OCI-LY3 (cell line): ENCODE data around the gene SDK2.

Experiments
- EZH2phosphoT487 ChIP-seq: fragments of 200-600 bp; shearing (Covaris generic); IDR thresholded peaks from 2 replicates; pipeline ENCODE4 v1.6.1; 2018; ENCODE audit warnings: antibody characterized with exemption, mixed run types, low read depth
- TF ChIP-seq, protein P1 (sequence below): fragments of 200-600, 300-600 bp; sonication (generic); IDR thresholded peaks from 2 replicates; pipeline ENCODE4 v1.5.1; 2014; ENCODE audit warnings: antibody characterized with exemption, low read length, low read depth

DNA sequence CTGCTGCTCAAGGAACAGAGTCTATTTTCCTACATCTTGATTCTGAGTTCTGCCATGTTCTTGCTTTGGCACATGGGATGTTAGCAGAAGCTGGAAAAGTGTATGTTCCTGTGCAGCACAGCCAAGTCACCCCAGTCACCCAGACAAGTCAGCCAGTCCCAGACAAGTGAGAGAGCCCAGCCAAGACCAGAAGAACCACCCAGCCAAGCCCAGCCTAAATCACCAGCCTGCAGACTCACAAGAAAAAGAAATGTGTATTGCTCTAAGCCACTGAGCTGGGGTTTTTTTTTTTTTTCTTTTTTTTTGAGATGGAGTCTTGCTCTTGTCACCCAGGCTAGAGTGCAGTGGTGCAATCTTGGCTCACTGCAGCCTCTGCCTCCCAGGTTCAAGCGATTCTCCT, 191.2 kb downstream of the SDK2 start:
- TF ChIP-seq, protein P1, sequence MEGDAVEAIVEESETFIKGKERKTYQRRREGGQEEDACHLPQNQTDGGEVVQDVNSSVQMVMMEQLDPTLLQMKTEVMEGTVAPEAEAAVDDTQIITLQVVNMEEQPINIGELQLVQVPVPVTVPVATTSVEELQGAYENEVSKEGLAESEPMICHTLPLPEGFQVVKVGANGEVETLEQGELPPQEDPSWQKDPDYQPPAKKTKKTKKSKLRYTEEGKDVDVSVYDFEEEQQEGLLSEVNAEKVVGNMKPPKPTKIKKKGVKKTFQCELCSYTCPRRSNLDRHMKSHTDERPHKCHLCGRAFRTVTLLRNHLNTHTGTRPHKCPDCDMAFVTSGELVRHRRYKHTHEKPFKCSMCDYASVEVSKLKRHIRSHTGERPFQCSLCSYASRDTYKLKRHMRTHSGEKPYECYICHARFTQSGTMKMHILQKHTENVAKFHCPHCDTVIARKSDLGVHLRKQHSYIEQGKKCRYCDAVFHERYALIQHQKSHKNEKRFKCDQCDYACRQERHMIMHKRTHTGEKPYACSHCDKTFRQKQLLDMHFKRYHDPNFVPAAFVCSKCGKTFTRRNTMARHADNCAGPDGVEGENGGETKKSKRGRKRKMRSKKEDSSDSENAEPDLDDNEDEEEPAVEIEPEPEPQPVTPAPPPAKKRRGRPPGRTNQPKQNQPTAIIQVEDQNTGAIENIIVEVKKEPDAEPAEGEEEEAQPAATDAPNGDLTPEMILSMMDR, result no peak
- no peak for TF ChIP-seq EZH2phosphoT487
